Endodermal cell (in vitro differentiated cells): ENCODE results near the gene SGTB. TPM values are rescaled to one million over a fixed set of nuclear protein-coding genes. Genes with fewer than 3 reads are reported as not detected.

Source experiments
- DNase-seq: peaks from one replicate; pipeline ENCODE4 v3.0.0-alpha.2; 2017
- H3K27ac ChIP-seq: 2 replicates; pipeline ENCODE4 v1.5.1; 2013; ENCODE audit warnings: mild to moderate bottlenecking, low read depth, low read length, moderate library complexity
- H3K27me3 ChIP-seq: 2 replicates; pipeline ENCODE4 v1.6.1; 2013; ENCODE audit warnings: mild to moderate bottlenecking, low read length, moderate library complexity; ENCODE audit not compliant: insufficient read depth, control insufficient read depth, poor library complexity, severe bottlenecking
- H3K36me3 ChIP-seq: 2 replicates; pipeline ENCODE4 v1.7.0; 2013; ENCODE audit warnings: mild to moderate bottlenecking, low read length, moderate library complexity; ENCODE audit not compliant: control insufficient read depth, insufficient read depth
- H3K4me1 ChIP-seq: one replicate; pipeline ENCODE4 v1.7.0; 2013; ENCODE audit warnings: low read length; ENCODE audit not compliant: control insufficient read depth, insufficient read depth
- H3K4me3 ChIP-seq: 2 replicates; pipeline ENCODE4 v1.5.1; 2013; ENCODE audit warnings: mild to moderate bottlenecking, low read length, moderate library complexity
- H3K9ac ChIP-seq: 2 replicates; pipeline ENCODE4 v1.6.1; 2013; ENCODE audit warnings: mild to moderate bottlenecking, low read length, moderate library complexity; ENCODE audit not compliant: poor library complexity, severe bottlenecking; ENCODE audit errors: extremely low read depth
- H3K9me3 ChIP-seq: 2 replicates; pipeline ENCODE4 v1.6.1; 2013; ENCODE audit warnings: mild to moderate bottlenecking, low read length, moderate library complexity; ENCODE audit not compliant: control insufficient read depth
- H3K27ac Mint-ChIP-seq: 2 replicates; pipeline ENCODE4 v1.8.0; 2020; ENCODE audit warnings: mixed read lengths
- H3K27me3 Mint-ChIP-seq: 2 replicates; pipeline ENCODE4 v1.8.0; 2021; ENCODE audit warnings: mild to moderate bottlenecking, mixed read lengths; ENCODE audit not compliant: insufficient read depth
- H3K36me3 Mint-ChIP-seq: 2 replicates; pipeline ENCODE4 v1.8.0; 2020; ENCODE audit warnings: low read depth, mixed read lengths
- H3K4me1 Mint-ChIP-seq: 2 replicates; pipeline ENCODE4 v1.8.0; 2020; ENCODE audit warnings: mixed read lengths
- H3K4me3 Mint-ChIP-seq: 2 replicates; pipeline ENCODE4 v1.8.0; 2020; ENCODE audit warnings: mild to moderate bottlenecking, moderate library complexity, mixed read lengths
- H3K9me3 Mint-ChIP-seq: 2 replicates; pipeline ENCODE4 v1.8.0; 2020; ENCODE audit warnings: mild to moderate bottlenecking, mixed read lengths
- WGBS, 2 experiments: methylation state at CpG; one replicate each; pipeline versions ENCODE4 v1.1.5 to v1.1.7; 2013; ENCODE audit warnings: missing lambda C conversion rate in 2 of 2, mixed read lengths in 1 of 2; ENCODE audit not compliant: insufficient coverage in 1 of 2, insufficient read length in 1 of 2; 5-methylcytosine and 5-hydroxymethylcytosine counted together
- total RNA-seq, 2 donors: library from RNA; stranded (reverse); fragmentation: NEBNext Ultra II Directional in 1 of 2; extraction: Animal tissue kit (Norgen Biotek cat#: 25700) in 1 of 2; gene quantifications; 2 replicates in 1 of 2; 3 replicates in 1 of 2; pipeline ENCODE4 v1.2.1, GENCODE V29; 2021
- TF ChIP-seq, protein P1 (sequence below): fragments of 200-600 bp; sonication (generic); conservative IDR thresholded peaks from 2 replicates; pipeline ENCODE4 v1.5.0; 2021; ENCODE audit warnings: antibody characterized with exemption, mild to moderate bottlenecking

The SGTB gene
- total RNA-seq, 2 donors from 2014 or later, result 14.6 to 17.9 TPM

DNA sequence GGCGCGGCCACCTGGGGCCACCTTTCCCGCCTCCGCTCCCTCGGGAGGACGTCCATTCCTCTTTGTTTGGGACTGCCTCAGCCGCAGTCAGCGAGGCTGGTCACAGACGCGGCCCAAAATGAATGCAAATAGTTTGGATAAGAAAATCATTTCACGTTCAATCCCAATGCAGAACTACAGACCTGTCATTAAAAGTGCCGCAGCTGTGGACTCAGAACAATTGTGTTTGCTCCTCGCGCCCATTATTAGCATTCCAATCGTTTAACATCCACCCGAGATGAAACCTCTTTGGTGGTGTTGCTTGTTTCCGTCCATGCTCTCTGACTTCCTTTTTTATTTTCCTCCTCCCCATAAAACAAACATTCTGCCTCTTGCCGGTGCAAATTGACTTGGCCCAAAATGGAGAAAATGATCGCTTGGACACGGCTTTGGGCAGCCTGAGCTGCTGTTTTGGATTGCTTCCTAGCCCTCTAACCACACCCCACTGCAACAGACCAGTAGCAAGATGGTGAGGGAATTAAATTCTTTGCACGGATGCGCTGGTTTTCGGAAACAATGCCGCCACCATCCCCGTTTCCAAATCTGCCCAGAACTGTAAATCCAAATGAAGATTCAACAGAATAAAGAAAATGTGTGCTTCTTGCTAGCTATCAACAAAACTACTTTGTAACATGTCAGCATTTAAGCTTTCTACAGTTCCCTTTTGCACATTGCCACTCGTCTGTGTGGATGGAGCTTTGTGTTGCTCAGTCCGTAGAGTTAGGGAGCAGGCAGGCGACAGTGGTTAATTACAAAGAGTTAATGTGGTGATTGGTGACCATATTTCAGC lies 880 bp upstream of the SGTB start:
- Histone ChIP-seq H3K4me1 (no peaks in the 10 kb centered on the region), H3K27me3 (no peaks in the 10 kb centered on the region), H3K9ac (peak overlapping the region; percentile 85), H3K4me3 (peak overlapping the region; percentile 98), H3K9me3 (no peaks in the 10 kb centered on the region), H3K27ac (peak overlapping the region; percentile 59), H3K36me3 (no peaks in the 10 kb centered on the region)
- Mint-ChIP-seq H3K4me1 (peaks cover 16% of the 10 kb centered on the region), H3K27me3 (peaks cover 3% of the 10 kb centered on the region), H3K27ac (peak overlapping the region; percentile 95), H3K9me3 (no peaks in the 10 kb centered on the region), H3K36me3 (peaks cover 4% of the 10 kb centered on the region), H3K4me3 (peak overlapping the region; percentile 87)
- TF ChIP-seq, protein P1, sequence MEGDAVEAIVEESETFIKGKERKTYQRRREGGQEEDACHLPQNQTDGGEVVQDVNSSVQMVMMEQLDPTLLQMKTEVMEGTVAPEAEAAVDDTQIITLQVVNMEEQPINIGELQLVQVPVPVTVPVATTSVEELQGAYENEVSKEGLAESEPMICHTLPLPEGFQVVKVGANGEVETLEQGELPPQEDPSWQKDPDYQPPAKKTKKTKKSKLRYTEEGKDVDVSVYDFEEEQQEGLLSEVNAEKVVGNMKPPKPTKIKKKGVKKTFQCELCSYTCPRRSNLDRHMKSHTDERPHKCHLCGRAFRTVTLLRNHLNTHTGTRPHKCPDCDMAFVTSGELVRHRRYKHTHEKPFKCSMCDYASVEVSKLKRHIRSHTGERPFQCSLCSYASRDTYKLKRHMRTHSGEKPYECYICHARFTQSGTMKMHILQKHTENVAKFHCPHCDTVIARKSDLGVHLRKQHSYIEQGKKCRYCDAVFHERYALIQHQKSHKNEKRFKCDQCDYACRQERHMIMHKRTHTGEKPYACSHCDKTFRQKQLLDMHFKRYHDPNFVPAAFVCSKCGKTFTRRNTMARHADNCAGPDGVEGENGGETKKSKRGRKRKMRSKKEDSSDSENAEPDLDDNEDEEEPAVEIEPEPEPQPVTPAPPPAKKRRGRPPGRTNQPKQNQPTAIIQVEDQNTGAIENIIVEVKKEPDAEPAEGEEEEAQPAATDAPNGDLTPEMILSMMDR, result no peak
- DNase-seq, result peak; percentile 72
- 1 to 2% methylated on average over 23 to 28 of the region's 28 CpGs for WGBS, 2 experiments

DNA sequence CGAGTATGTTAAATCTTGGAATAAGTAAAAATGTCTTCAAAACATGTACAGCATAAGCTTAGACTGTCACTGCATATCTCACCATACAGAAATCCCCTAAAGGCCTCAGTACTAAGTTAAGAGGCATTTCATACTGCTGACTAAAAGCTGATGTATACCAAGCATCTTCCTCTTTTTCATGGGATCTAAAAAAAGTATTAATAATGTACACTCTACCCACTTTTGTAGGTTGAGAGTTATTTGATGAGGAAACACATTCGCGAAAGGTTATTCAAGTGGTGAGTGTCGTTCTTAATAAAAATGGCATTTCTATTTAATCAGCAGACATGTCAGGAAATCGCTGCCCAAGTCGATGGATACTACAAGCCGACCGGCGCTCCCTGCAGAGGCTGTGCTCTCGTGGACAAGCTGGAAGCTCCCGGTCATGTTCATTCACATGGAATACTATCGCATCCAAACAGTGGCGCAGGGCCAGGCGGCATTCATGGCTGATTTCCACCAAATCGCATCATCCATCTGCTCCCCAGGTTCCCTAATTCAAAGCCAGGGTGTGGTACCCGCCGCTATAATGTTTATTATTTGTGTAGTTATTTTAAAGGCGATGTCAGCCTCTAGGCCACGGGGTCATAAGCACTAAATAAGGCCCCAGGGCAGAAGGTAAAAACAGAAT lies 724 bp downstream of the SGTB start:
- peaks cover 16% of the 10 kb centered on the region for H3K4me1 Mint-ChIP-seq
- Histone ChIP-seq H3K36me3 (peaks cover 8% of the 10 kb centered on the region), H3K9me3 (no peaks in the 10 kb centered on the region), H3K9ac (peak overlapping the region; percentile 85), H3K27ac (no peak overlapping the region), H3K27me3 (no peaks in the 10 kb centered on the region), H3K4me3 (peak overlapping the region; percentile 98), H3K4me1 (no peaks in the 10 kb centered on the region)
- TF ChIP-seq, protein P1, result no peak
- H3K4me3 Mint-ChIP-seq, result peak overlapping the region; percentile 87
- peaks cover 3% of the 10 kb centered on the region for H3K27me3 Mint-ChIP-seq
- no peaks in the 10 kb centered on the region for H3K9me3 Mint-ChIP-seq
- peak; percentile 73 for DNase-seq
- WGBS, 2 experiments, result 6 to 7% methylated on average over 9 to 18 of the region's 19 CpGs
- H3K36me3 Mint-ChIP-seq, result peaks cover 4% of the 10 kb centered on the region
- H3K27ac Mint-ChIP-seq, result peak overlapping the region; percentile 64

DNA sequence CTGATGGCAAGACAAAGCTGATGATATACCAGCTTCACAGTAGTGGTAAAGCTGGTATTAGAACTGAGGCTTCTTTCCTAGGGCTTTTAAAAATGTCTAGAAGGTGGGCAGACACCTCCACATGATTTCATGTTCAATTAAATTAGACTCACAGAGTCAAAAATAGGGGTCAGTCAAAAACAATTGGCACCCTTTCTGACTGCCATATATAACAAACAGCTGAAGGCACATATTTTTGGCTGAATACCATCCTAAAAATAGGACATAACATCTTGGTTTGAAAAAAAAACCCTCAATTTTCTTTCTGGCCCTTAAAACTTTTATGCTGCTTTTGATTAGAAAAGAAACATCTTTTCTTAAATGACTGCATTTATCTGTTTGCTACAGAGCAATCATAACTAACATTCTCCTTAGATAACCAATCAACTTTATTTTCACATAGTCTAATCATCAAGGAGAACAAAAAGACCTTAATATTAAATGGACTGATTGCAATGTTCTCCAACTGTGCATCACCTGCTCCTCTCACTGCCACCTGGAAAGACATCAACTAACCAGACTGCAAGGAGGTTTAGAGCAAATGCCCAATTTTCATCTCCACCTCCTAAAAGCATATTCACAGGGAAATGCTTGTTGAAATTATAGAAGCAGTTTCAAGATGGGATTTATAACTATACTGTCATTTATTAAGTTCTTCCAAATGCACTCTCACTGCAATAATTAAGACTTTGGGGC lies 3.2 kb downstream of the SGTB start:
- Histone ChIP-seq H3K4me1 (no peaks in the 10 kb centered on the region), H3K27ac (no peak overlapping the region), H3K4me3 (no peak overlapping the region), H3K9ac (no peak overlapping the region), H3K36me3 (peaks cover 14% of the 10 kb centered on the region), H3K9me3 (no peaks in the 10 kb centered on the region), H3K27me3 (no peaks in the 10 kb centered on the region)
- Mint-ChIP-seq H3K27ac (no peak overlapping the region), H3K36me3 (peaks cover 13% of the 10 kb centered on the region), H3K4me1 (peaks cover 9% of the 10 kb centered on the region), H3K9me3 (no peaks in the 10 kb centered on the region), H3K4me3 (no peak overlapping the region), H3K27me3 (peaks cover 3% of the 10 kb centered on the region)
- DNase-seq, result no peak
- TF ChIP-seq, protein P1, result no peak
